Measurements from ENCODE around the gene RRP1B.

The RRP1B gene

GRCh38 chr21:43744725-43745124, 85.4 kb downstream of the RRP1B start:
- no peak for DNase-seq (ENCODE audit: low read depth in 3 of 3)
